Epithelial cell of esophagus (primary cell): ENCODE measurements around the gene LPAR5.
A peak's percentile ranks its signal among the peaks of the same experiment; 100 is the strongest.

Source experiments
- DNase-seq: peaks from one replicate; pipeline ENCODE4 v3.0.0; 2010; ENCODE audit warnings: low read depth
- H3K4me3 ChIP-seq: 2 replicates; pipeline ENCODE4 v1.5.1; 2011; ENCODE audit warnings: mild to moderate bottlenecking, low read length, control low read depth
- CTCF ChIP-seq: IDR thresholded peaks from 2 replicates; pipeline ENCODE4 v1.5.1; 2011; ENCODE audit warnings: low read depth, mild to moderate bottlenecking, low read length, control low read depth, inconsistent platforms; ENCODE audit not compliant: insufficient read depth; ENCODE audit errors: missing control alignments

LPAR5 gene

GRCh38 chr12:6614513-6615172 is 21.1 kb downstream of the LPAR5 start:
- DNase-seq = peak; percentile 39

DNA sequence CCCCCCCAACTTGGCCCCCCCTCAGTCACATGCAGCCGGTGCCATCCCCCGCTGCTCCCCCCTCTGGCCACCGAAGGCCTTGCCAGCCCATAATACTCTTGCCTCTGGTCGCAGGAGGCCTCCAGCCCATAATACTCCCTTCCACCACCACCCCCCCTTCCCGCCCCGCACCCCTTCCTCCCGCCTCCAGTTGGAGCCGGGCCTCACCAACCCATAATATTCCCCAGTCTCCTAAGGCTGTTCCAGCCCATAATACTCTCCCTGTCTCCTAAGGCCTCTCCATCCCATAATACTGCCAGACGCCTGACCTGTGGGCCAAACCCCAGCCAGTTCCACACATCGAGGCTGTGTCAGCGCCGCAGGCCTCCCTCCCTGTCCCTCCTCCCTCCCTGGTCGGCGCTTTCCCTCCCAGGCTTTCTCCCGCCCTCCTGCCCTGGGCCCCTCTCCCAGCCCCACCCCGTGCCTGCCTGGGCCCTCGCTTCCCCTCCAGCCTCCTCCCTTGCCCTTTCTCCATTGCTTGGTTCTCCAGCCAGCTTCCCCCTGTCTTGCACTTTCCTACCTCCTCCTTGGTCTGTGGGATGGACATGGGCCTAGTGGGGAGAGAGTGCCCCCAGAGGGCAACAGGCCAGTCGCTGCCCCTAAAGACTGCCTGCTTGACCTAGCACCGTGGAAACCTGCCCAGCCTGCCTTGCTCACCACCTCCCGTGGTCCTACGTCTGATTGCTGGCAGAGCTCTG is 21.8 kb downstream of the LPAR5 start:
- H3K4me3 ChIP-seq = no peak overlapping the region
- no peak for TF ChIP-seq CTCF
- DNase-seq = peak; percentile 73

More at GRCh38 chr12:6614513-6615172, 21.1 kb downstream of the LPAR5 start:
- H3K4me3 ChIP-seq = no peak overlapping the region
- peak; percentile 40 for TF ChIP-seq CTCF

GRCh38 chr12:6613015-6613775 is 22.6 kb downstream of the LPAR5 start:
- peak; percentile 45 for DNase-seq
- TF ChIP-seq CTCF = no peak
- H3K4me3 ChIP-seq = peak overlapping the region; percentile 4

DNA sequence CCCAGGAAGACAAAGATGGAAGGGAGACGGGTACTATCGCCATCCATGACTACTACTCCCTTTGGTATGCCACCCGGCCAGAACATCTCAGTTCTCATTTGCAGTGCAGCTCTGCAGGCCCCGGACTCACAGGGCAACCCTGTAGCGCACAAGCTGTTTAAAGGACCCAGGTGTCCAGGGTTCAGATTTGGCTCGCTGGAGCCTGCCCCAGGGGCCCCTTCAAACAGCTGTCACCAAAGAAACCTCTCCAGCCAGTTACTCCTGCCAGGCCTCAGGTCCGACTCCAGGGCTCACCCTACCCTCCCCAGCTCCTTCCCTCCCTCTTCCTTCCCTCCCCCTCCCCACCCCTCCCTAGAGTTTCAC is 23.1 kb downstream of the LPAR5 start:
- no peak overlapping the region for H3K4me3 ChIP-seq
- TF ChIP-seq CTCF = no peak
- no peak for DNase-seq

GRCh38 chr12:6612247-6612646 is 23.5 kb downstream of the LPAR5 start:
- no peak overlapping the region for H3K4me3 ChIP-seq
- TF ChIP-seq CTCF = no peak

DNA sequence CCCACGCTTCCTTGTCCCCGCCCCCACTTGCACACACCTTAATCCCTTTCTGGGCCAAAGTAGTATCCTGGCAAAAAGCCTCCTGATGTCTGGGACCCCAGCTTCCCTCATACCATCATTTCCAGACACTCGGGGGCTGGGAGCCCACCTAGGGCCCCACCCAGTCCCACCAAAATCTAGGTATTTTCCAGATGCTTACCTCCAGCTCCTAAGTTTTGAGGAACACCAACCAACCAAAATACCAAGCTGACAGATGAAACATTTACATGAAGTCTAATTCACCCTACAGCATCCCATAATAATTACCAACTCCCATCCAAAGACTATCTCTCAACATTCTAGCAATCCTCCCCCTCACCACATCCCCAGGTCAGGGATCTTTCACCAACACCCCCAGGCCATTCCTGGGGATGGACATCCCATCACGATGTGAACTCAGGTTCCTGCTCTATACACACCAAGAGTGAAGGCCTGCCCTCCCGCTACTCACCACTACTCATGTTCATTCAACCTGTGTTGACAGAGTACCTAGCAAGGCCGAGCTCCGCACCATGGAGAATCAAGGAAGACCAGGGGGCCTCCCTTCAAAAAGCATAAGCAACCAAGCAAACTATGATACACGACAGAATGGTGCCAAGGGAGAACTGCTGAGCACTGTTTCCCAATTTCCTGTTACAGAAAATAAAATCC is 27.0 kb downstream of the LPAR5 start:
- DNase-seq = no peak
- H3K4me3 ChIP-seq = no peak overlapping the region
- TF ChIP-seq CTCF = no peak

More at GRCh38 chr12:6612247-6612646, 23.5 kb downstream of the LPAR5 start:
- DNase-seq = no peak
